Peyer's patch (tissue), 4 donors: ENCODE measurements around the gene COL23A1.

Source experiments
- CTCF ChIP-seq, 6 experiments: fragments of 450-650 bp in 4 of 6; fragments of 200-600 bp in 2 of 6; sonication (generic) in 1 of 6; IDR thresholded peaks; one replicate each; pipeline ENCODE4 v1.5.1; 2017 to 2019; ENCODE audit warnings: antibody characterized with exemption in 6 of 6, mild to moderate bottlenecking in 3 of 6, moderate library complexity in 1 of 6
- POLR2A ChIP-seq, 2 donors: fragments of 450-650 bp; IDR thresholded peaks; one replicate each; pipeline ENCODE4 v1.5.1; 2017; ENCODE audit warnings: antibody characterized with exemption in 2 of 2, mild to moderate bottlenecking in 2 of 2, moderate library complexity in 2 of 2

GRCh38 chr5:178323541-178323865 is 266.7 kb downstream of the COL23A1 start:
- no peak for TF ChIP-seq CTCF (IDR thresholded peaks at IDR 0.05)
- no peak for TF ChIP-seq POLR2A (IDR thresholded peaks at IDR 0.05)
